CD4-positive, alpha-beta T cell treated with Interleukin-15 for 4 hours (primary cell): ENCODE results near the gene GCC1.

ENCODE experiments used
- DNase-seq: peaks from one replicate; pipeline ENCODE4 v3.0.0-alpha.2; 2020; ENCODE audit warnings: low spot score

Gene GCC1

DNA sequence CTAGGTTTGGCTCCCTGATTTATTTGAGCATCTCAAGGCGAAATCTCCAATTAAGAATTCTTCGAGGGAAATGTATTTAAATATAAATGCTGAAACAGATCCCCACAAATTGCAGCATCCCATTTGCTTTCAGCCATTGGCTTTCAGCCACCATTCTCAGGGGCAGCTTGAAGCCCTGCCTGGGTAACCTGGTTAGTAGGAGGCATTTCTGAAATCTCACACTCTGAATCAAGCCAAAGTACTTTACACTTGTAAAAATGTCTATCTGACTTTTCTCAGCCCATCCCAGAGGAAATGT is 49.1 kb downstream of the GCC1 start:
- DNase-seq: no peak

DNA sequence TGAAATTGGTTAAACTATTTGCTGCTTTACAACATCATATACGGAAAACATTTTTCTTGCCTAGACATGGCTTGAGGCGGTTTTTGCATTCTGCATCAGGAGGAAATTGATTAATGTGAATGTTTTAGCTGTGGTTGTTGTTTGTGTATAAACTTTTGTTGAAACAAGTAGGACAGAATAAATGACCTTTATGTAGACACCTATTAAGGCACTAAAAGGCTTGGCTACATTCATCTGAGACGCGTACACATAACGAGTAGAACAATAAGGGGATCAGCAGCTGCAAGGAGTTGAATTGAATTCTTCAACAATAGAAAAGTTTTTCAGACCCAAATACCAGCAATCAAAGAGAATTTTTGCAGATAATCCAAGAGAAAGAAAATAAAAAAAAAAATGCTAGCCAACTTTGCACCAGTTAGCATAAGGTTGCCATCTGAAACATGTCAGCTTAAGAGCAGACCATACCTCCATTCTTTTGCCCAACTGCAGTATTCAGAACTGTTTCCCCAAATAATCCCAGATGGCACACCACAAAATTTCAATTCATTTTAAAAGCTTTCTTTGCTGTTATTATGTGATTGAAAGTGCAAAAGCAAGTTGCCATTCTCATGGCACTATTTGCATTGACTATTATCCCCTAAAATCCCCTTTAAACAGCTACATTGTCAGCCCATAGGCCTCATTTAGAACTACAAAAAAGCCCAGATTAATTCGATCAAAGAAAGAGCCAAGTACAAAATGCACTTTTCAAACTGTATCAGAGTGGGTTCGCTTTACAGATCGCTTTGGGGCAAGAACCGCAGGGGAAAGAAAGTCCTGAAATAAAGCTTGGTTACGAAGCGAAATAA is 49.6 kb downstream of the GCC1 start:
- DNase-seq: no peak

DNA sequence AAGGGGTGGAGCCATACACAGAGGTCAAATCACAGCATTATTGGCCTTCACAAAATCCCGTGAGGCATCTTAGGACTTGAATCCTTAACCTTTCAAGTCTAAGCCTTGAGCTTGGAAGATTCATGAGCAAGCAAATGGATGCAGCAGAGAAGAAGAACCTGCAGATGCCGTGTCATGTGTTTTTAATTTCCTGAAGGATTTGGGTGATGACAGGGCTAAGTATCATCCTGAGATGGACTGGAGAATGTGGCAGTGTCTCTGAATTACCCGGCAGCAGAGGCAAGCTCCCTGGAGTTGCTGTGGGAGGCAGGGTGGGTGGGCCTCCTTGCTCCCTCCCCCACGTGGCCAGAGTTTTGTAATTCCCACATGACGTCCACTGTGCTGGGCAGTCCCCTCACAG is 50.8 kb downstream of the GCC1 start:
- DNase-seq: no peak

DNA sequence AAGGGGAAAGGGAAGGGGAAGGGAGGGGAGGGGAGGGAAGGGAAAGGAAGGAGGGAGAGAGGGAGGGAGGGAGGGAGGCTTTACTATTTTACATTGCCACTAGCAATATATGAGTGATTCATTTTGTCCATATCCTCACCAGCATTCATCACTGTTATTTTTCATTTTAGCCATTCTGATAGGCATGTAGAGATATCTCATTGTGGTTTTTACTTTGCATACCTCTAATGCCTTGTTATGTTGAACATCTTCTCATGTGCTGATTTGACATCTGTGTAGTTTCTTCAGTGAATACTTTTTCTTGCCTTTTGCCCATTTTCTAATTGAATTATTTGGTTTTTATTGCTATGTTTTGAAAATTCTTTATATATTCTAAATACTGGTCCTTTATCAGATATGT is 52.7 kb downstream of the GCC1 start:
- DNase-seq: no peak

DNA sequence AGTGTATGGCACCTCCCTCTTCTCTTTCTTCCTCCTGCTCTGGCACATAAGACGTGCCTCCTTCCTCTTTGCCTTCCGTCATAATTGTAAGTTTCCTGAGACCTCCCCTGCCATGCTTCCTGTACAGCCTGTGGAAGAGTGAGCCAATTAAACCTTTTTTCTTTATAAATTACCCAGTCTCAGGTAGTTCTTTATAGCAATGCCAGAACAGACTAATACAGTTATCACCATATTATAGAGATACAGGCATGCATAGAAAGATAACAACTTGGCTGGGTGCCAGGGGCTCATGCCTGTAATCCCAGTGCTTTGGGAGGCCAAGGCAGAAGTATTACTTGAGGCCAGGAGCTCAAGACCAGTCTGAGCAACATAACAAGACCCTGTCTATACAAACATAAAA is 53.2 kb downstream of the GCC1 start:
- DNase-seq: no peak
